ENCODE measurements around the gene CCDC192. TPM values are rescaled to one million over a fixed set of nuclear protein-coding genes. Genes with fewer than 3 reads are reported as not detected.

Gene CCDC192
- total RNA-seq, 1 donor from 2014 or later = not detected

- H3K4me3 ChIP-seq = no peak overlapping the region
- H3K27me3 ChIP-seq = no peaks in the 10 kb centered on the region
- no peaks in the 10 kb centered on the region for H3K4me1 ChIP-seq
- H3K36me3 ChIP-seq = peaks cover 4 to 7% of the 10 kb centered on the region in 2 donors
- no peak for DNase-seq (ENCODE audit: low spot score in 2 of 2)
- TF ChIP-seq CTCF (IDR thresholded peaks at IDR 0.05) = no peak
- no peak overlapping the region for H3K27ac ChIP-seq
- intact Hi-C loops (cut with DNase I) = no loop called here
- no peaks in the 10 kb centered on the region for H3K9me3 ChIP-seq
Measured at GRCh38 chr5:127963931-127964330, 260.7 kb downstream of the CCDC192 start.

- no peaks in the 10 kb centered on the region for H3K4me1 ChIP-seq
- no peak for DNase-seq (ENCODE audit: low spot score in 2 of 2)
- H3K27me3 ChIP-seq = no peaks in the 10 kb centered on the region
- no peaks in the 10 kb centered on the region for H3K9me3 ChIP-seq
- TF ChIP-seq CTCF (IDR thresholded peaks at IDR 0.05) = no peak
- no peak overlapping the region for H3K4me3 ChIP-seq
- H3K36me3 ChIP-seq = peaks cover 4 to 7% of the 10 kb centered on the region in 2 donors
- intact Hi-C loops (cut with DNase I) = no loop called here
- no peak overlapping the region for H3K27ac ChIP-seq
Measured at GRCh38 chr5:127967323-127967982, 264.3 kb downstream of the CCDC192 start.

- Histone ChIP-seq H3K27me3 (no peaks in the 10 kb centered on the region), H3K27ac (no peak overlapping the region), H3K9me3 (no peaks in the 10 kb centered on the region), H3K4me3 (no peak overlapping the region), H3K4me1 (no peaks in the 10 kb centered on the region), H3K36me3 (peaks cover 4 to 7% of the 10 kb centered on the region in 2 donors)
- TF ChIP-seq CTCF (IDR thresholded peaks at IDR 0.05) = no peak
- no peak for DNase-seq (ENCODE audit: low spot score in 2 of 2)
- intact Hi-C loops (cut with DNase I) = no loop called here
Measured at GRCh38 chr5:127967983-127968592, 264.9 kb downstream of the CCDC192 start.

- no peaks in the 10 kb centered on the region for H3K27me3 ChIP-seq
- no peak for TF ChIP-seq CTCF (IDR thresholded peaks at IDR 0.05)
- peaks cover 4 to 7% of the 10 kb centered on the region in 2 donors for H3K36me3 ChIP-seq
- no peak overlapping the region for H3K27ac ChIP-seq
- H3K9me3 ChIP-seq = no peaks in the 10 kb centered on the region
- DNase-seq (ENCODE audit: low spot score in 2 of 2) = no peak
- intact Hi-C loops (cut with DNase I) = no loop called here
- H3K4me1 ChIP-seq = no peaks in the 10 kb centered on the region
- H3K4me3 ChIP-seq = no peak overlapping the region
Measured at GRCh38 chr5:127969002-127969401, 265.8 kb downstream of the CCDC192 start.

- no peak for TF ChIP-seq CTCF (IDR thresholded peaks at IDR 0.05)
- Histone ChIP-seq H3K27me3 (no peaks in the 10 kb centered on the region), H3K9me3 (no peaks in the 10 kb centered on the region), H3K4me1 (no peaks in the 10 kb centered on the region), H3K27ac (no peak overlapping the region), H3K4me3 (no peak overlapping the region), H3K36me3 (peaks cover 4 to 7% of the 10 kb centered on the region in 2 donors)
- DNase-seq (ENCODE audit: low spot score in 2 of 2) = no peak
- intact Hi-C loops (cut with DNase I) = no loop called here
Measured at GRCh38 chr5:127969651-127970050, 266.5 kb downstream of the CCDC192 start.

All from ascending aorta (tissue), 2 donors.